ENCODE data around the gene C22orf39. TPM values are rescaled to one million over a fixed set of nuclear protein-coding genes. Genes with fewer than 3 reads are reported as not detected.

Gene C22orf39
- total RNA-seq, 2 experiments from 2014 or later, result 31.1 to 36.4 TPM

GRCh38 chr22:19406846-19407245, 40.7 kb downstream of the C22orf39 start:
- Mint-ChIP-seq H3K36me3 (peaks cover 43% of the 10 kb centered on the region), H3K27ac (no peak overlapping the region), H3K9me3 (ENCODE audit: low read depth) (no peaks in the 10 kb centered on the region), H3K4me3 (no peak overlapping the region), H3K27me3 (no peaks in the 10 kb centered on the region), H3K4me1 (no peaks in the 10 kb centered on the region)
- ATAC-seq (no peak), DNase-seq (no peak)
- CTCF ChIA-PET, result no interaction called here

- Mint-ChIP-seq H3K27ac (no peak overlapping the region), H3K4me3 (no peak overlapping the region), H3K9me3 (ENCODE audit: low read depth) (no peaks in the 10 kb centered on the region), H3K27me3 (no peaks in the 10 kb centered on the region), H3K4me1 (no peaks in the 10 kb centered on the region), H3K36me3 (peaks cover 48% of the 10 kb centered on the region)
- CTCF ChIA-PET, result no interaction called here
- ATAC-seq (peak; percentile 33), DNase-seq (no peak)
Measured at GRCh38 chr22:19406281-19406811, 41.2 kb downstream of the C22orf39 start.

GRCh38 chr22:19405652-19406051, 41.9 kb downstream of the C22orf39 start:
- Mint-ChIP-seq H3K27ac (no peak overlapping the region), H3K4me3 (no peak overlapping the region), H3K4me1 (no peaks in the 10 kb centered on the region), H3K9me3 (ENCODE audit: low read depth) (no peaks in the 10 kb centered on the region), H3K27me3 (no peaks in the 10 kb centered on the region), H3K36me3 (peaks cover 52% of the 10 kb centered on the region)
- no peak for DNase-seq
- no peak for ATAC-seq
- CTCF ChIA-PET, result no interaction called here

GRCh38 chr22:19405133-19405532, 42.4 kb downstream of the C22orf39 start:
- CTCF ChIA-PET, result no interaction called here
- Mint-ChIP-seq H3K36me3 (peaks cover 50% of the 10 kb centered on the region), H3K4me1 (no peaks in the 10 kb centered on the region), H3K4me3 (no peak overlapping the region), H3K9me3 (ENCODE audit: low read depth) (no peaks in the 10 kb centered on the region), H3K27me3 (no peaks in the 10 kb centered on the region), H3K27ac (no peak overlapping the region)
- ATAC-seq (no peak), DNase-seq (no peak)

DNA sequence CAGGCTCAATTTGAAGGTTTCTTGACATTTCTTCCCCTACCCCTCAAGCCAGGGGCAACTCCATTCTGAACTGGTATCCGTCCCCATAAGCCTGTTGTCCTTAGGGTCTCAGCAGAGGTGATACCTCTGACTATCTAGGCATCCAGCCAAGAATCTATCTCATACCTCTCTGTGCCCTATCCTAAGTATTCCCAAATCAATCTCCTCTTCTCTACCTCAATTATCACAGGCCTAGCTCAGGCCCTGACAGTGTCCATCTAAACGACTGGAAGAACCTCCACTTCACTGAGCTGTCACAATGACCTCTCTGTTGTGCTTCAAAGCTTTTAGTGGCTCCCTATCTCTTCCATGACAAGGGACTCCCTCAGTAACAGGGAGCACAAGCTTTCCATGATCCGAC, 42.8 kb downstream of the C22orf39 start:
- Mint-ChIP-seq H3K36me3 (peaks cover 48% of the 10 kb centered on the region), H3K9me3 (ENCODE audit: low read depth) (no peaks in the 10 kb centered on the region), H3K4me1 (no peaks in the 10 kb centered on the region), H3K4me3 (no peak overlapping the region), H3K27me3 (no peaks in the 10 kb centered on the region), H3K27ac (no peak overlapping the region)
- CTCF ChIA-PET, result no interaction called here
- no peak for DNase-seq
- no peak for ATAC-seq

DNA sequence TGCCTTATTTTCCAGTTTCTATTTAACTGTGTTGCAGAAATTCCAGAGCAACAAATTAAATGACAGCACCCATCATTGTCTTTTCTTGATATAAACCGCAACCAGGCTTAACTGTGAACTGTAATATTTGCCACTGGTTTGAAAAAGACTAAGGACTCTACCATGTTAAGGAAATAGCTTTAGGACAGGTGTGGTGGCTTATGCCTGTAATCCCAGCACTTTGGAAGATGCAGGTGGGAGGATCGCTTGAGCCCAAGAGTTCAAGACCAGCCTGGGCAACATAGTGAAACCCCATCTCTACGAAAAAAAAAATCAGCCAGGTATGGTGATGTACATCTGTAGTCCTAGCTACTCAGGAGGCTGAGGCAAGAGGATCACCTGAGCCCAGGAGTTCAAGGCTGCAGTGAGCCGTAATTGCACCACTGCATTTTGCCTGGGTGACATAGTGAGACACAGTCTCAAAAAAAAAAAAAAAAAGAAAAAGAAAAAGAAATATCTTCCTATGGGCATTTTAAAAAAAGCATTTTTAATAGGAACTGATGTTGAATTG, 44.8 kb downstream of the C22orf39 start:
- Mint-ChIP-seq H3K27me3 (no peaks in the 10 kb centered on the region), H3K36me3 (peaks cover 47% of the 10 kb centered on the region), H3K4me3 (no peak overlapping the region), H3K4me1 (no peaks in the 10 kb centered on the region), H3K27ac (no peak overlapping the region), H3K9me3 (ENCODE audit: low read depth) (no peaks in the 10 kb centered on the region)
- no peak for DNase-seq
- ATAC-seq, result no peak
- CTCF ChIA-PET, result no interaction called here

- Mint-ChIP-seq H3K4me1 (no peaks in the 10 kb centered on the region), H3K27me3 (no peaks in the 10 kb centered on the region), H3K4me3 (no peak overlapping the region), H3K36me3 (peaks cover 46% of the 10 kb centered on the region), H3K9me3 (ENCODE audit: low read depth) (no peaks in the 10 kb centered on the region), H3K27ac (no peak overlapping the region)
- ATAC-seq, result no peak
- DNase-seq, result no peak
- CTCF ChIA-PET, result no interaction called here
Measured at GRCh38 chr22:19401483-19401882, 46.0 kb downstream of the C22orf39 start.

GRCh38 chr22:19400881-19401280, 46.6 kb downstream of the C22orf39 start:
- Mint-ChIP-seq H3K27ac (no peak overlapping the region), H3K9me3 (ENCODE audit: low read depth) (no peaks in the 10 kb centered on the region), H3K4me3 (no peak overlapping the region), H3K27me3 (no peaks in the 10 kb centered on the region), H3K4me1 (no peaks in the 10 kb centered on the region), H3K36me3 (peaks cover 43% of the 10 kb centered on the region)
- no peak for DNase-seq
- ATAC-seq, result no peak
- CTCF ChIA-PET, result no interaction called here

GRCh38 chr22:19398652-19399051, 48.9 kb downstream of the C22orf39 start:
- Mint-ChIP-seq H3K4me1 (no peaks in the 10 kb centered on the region), H3K27me3 (no peaks in the 10 kb centered on the region), H3K27ac (no peak overlapping the region), H3K36me3 (peaks cover 38% of the 10 kb centered on the region), H3K9me3 (ENCODE audit: low read depth) (no peaks in the 10 kb centered on the region), H3K4me3 (no peak overlapping the region)
- no peak for ATAC-seq
- DNase-seq, result no peak
- CTCF ChIA-PET, result no interaction called here

DNA sequence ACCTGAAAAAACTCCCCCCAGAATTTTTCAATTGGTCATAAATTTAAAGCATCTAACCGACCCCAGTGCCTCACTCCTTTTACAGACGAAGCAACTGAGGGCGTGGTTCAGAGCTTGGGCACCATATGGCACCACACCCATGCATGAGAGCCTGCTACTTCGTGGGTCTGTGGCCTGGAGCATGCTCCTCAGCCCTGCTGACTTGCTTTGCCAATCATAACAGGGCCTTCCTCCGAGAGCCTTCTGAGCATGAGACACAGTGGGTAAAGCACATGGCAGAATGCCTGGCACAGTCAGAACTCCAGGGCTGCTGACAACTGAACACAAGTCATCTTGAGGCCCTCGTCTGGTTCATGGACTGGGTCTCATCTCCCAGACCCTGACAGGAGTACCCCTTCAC, 49.3 kb downstream of the C22orf39 start:
- no peaks in the 10 kb centered on the region for H3K9me3 Mint-ChIP-seq (ENCODE audit: low read depth)
- H3K4me1 Mint-ChIP-seq, result no peaks in the 10 kb centered on the region
- no peak overlapping the region for H3K4me3 Mint-ChIP-seq
- ATAC-seq (no peak), DNase-seq (no peak)
- CTCF ChIA-PET, result no interaction called here
- no peak overlapping the region for H3K27ac Mint-ChIP-seq
- no peaks in the 10 kb centered on the region for H3K27me3 Mint-ChIP-seq
- peaks cover 41% of the 10 kb centered on the region for H3K36me3 Mint-ChIP-seq

DNA sequence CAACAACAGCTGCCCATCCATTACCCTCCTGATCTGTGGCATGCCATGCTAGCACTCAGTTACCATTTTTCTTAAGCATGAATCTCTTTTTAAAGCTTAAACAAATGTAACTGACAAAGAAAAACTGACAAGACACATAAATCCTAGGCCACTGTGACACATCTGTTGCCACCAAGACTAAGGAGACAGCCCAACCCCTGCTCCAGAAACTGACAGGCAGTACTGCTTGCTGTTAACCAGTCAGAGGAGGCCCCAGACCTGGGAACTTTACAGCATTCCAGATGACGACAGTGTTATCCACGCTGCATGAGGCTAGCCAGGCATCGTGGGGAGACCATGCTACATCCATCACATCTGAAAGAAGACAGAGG, 49.8 kb downstream of the C22orf39 start:
- H3K9me3 Mint-ChIP-seq (ENCODE audit: low read depth), result no peaks in the 10 kb centered on the region
- no peak overlapping the region for H3K4me3 Mint-ChIP-seq
- H3K27ac Mint-ChIP-seq, result no peak overlapping the region
- peaks cover 43% of the 10 kb centered on the region for H3K36me3 Mint-ChIP-seq
- no peak for DNase-seq
- H3K4me1 Mint-ChIP-seq, result no peaks in the 10 kb centered on the region
- CTCF ChIA-PET, result no interaction called here
- no peaks in the 10 kb centered on the region for H3K27me3 Mint-ChIP-seq
- no peak for ATAC-seq

DNA sequence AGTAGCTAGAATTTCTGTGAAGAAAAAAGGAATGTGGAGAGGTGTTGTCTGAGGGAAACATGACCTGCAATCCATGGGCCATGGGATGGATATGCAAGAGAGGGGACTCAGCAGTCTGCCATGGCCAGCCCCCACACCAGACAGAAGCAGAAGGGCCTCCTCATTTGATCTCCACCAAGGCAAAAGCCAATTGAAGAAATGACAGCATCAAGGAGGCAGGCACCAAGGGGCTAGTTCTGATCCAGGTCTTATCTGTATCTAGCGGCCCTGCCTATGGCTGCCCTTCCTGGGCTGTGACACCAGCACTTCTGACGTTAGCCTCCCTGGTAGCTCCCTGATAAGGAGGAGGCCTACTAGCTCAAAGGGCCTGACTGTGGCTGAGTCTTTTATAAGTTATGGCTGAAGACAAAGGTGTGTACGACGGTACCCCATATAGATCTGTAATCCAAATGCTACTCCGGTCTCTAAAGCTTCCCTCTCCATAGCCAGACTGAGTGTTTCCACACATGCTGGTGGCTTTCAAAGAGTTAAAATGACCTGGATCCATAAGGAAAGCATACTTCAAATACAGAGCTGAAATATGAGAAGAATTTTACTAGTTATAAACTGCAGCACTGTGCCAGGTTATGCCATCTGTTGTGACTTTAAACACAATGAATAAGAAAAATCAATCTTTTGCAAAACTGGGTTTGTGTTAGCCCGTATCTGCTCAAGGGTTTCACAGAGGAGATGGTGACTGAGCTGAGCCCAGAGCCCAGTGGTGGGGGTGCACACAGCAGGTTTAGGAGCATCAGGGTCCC, 50.4 kb downstream of the C22orf39 start:
- no peak overlapping the region for H3K4me3 Mint-ChIP-seq
- CTCF ChIA-PET, result interaction anchor here (1.4 kb wide), 1 partner anchor 54 kb away, joined by 3 read pairs; no protein-coding TSS in a partner anchor

DNA sequence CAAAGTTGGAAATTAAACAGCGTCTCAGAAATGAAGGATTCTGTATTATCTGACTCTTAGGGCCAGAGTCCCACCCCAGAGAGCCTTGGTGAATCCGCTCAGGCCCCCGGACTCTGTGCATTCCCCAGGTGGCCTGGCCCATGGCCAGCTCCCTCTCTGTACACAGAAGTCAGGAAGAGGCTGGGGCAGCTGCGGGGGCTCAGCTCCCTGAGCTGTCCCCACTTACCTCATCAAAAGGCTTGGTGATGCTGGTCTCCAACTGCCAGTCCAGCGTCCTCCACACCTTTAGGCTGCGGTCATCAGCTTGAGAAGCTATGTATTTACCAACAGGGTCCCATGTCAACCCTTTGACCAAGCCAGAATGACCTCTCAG, 51.0 kb downstream of the C22orf39 start:
- Mint-ChIP-seq H3K9me3 (ENCODE audit: low read depth) (no peaks in the 10 kb centered on the region), H3K36me3 (peaks cover 43% of the 10 kb centered on the region), H3K4me3 (no peak overlapping the region), H3K27ac (no peak overlapping the region), H3K27me3 (no peaks in the 10 kb centered on the region), H3K4me1 (no peaks in the 10 kb centered on the region)
- DNase-seq (no peak), ATAC-seq (no peak)
- CTCF ChIA-PET, result interaction anchor here (1.4 kb wide), 1 partner anchor 55 kb away, joined by 3 read pairs; no protein-coding TSS in a partner anchor

More for the DNA sequence above, 50.4 kb downstream of the C22orf39 start:
- Mint-ChIP-seq H3K4me1 (no peaks in the 10 kb centered on the region), H3K27ac (no peak overlapping the region), H3K36me3 (peaks cover 46% of the 10 kb centered on the region), H3K9me3 (ENCODE audit: low read depth) (no peaks in the 10 kb centered on the region), H3K27me3 (no peaks in the 10 kb centered on the region)
- ATAC-seq (no peak), DNase-seq (no peak)

DNA sequence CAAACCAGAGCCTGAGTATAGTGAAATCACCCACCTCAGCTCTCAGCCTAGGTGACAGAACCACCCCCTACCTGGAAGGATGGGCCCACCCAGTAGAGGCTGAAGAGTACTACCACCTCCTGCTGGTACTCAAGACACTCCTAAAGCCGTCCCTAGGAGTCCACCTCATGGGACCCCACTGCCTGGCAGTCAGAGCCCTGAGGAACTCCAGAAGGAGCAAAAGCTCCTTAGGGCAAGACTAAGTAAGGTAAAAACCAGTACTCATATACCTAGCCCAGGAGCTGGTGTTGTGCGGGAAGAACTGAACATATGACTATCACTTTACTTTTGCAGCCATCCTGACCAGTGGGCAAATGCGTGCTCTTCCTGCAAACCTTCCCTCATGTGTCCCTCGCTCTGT, 52.2 kb downstream of the C22orf39 start:
- Mint-ChIP-seq H3K4me3 (no peak overlapping the region), H3K4me1 (no peaks in the 10 kb centered on the region), H3K27me3 (no peaks in the 10 kb centered on the region), H3K36me3 (peaks cover 38% of the 10 kb centered on the region), H3K9me3 (ENCODE audit: low read depth) (no peaks in the 10 kb centered on the region), H3K27ac (no peak overlapping the region)
- ATAC-seq (no peak), DNase-seq (no peak)
- CTCF ChIA-PET, result interaction anchor here (1.0 to 1.4 kb wide), 2 partner anchors 9 to 56 kb away, joined by 3 read pairs; no protein-coding TSS in a partner anchor

Data from activated CD8-positive, alpha-beta memory T cell treated with anti-CD3 and anti-CD28 coated beads, Interleukin-2, amount 10 ng/mL, durations not matched to agents 7 days and 5 days (primary cell).